GM18873 (cell line): Measurements from ENCODE around the gene CEACAM1.
"Not testable (repeated sequence)": the region's sequence is repeated elsewhere in the genome, so short reads cannot be mapped to it uniquely, and the experiment has no call there.

Experiments
- ATAC-seq: cut with Tn5 transposase; IDR thresholded peaks from one replicate; pipeline ENCODE4 v1.9.1; 2021; ENCODE audit warnings: mild to moderate bottlenecking, moderate library complexity, moderate number of reproducible peaks; ENCODE audit not compliant: unreplicated experiment, low FRiP score

CEACAM1 gene

GRCh38 chr19:42477933-42478332, 50.3 kb downstream of the CEACAM1 start:
- ATAC-seq: no peak

DNA sequence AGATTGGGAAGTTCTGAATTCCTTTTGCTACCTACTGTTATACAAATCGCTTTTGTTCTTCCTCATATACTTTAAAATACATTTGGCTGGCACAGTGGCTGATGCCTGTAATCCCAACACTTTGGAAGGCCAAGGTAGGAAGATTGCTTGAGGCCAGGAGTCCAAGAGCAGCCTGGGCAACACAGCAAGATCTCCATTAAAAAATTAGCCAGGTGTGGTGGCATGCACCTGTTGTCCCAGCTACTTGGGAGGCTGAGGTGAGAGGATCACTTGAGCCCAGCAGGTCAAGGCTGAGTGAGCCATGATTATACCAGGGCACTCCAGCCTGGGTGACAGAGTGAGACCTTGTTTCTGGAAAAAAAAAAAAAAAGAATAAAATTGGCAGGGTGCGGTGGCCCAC, 51.2 kb downstream of the CEACAM1 start:
- ATAC-seq: no peak

DNA sequence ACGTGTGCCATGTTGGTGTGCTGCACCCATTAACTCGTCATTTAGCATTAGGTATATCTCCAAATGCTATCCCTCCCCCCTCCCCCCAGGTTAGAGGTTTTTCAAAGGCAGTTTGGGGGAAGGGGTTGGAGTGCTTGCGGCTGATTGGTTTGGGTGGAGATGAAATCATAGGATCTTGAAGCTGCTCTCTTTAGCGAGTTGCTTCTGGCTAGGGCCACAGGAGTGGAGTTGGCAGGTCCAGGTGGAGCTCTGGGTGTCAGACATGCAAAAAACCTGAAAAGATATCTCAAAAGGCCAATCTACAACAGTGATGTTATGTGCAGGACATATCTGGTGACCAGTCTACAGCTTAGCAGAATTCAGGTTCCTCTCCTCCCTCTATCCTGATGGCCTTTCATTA, 52.9 kb downstream of the CEACAM1 start:
- ATAC-seq: no peak

DNA sequence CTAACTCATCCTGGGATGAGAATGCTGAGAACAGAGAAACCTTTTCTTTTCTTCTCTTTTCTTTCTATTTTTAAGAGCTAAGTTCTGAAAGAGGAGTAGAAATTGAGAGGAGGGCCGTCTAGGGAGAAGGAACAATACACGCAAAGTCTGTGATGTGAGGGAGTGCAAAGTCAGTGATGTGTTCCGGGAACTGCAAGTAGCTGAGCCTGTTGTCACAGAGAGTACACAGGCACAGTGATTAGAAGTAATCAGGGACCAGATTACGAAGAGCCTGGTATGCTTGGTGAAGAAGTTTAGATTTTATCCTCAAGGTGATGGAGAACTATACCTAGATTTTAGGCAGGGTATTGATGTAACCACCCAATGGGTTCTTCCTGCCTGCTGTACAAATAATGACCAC, 53.5 kb downstream of the CEACAM1 start:
- ATAC-seq: no peak

- ATAC-seq: no peak
These were observed 54.6 kb downstream of the CEACAM1 start for GRCh38 chr19:42473686-42474085.

DNA sequence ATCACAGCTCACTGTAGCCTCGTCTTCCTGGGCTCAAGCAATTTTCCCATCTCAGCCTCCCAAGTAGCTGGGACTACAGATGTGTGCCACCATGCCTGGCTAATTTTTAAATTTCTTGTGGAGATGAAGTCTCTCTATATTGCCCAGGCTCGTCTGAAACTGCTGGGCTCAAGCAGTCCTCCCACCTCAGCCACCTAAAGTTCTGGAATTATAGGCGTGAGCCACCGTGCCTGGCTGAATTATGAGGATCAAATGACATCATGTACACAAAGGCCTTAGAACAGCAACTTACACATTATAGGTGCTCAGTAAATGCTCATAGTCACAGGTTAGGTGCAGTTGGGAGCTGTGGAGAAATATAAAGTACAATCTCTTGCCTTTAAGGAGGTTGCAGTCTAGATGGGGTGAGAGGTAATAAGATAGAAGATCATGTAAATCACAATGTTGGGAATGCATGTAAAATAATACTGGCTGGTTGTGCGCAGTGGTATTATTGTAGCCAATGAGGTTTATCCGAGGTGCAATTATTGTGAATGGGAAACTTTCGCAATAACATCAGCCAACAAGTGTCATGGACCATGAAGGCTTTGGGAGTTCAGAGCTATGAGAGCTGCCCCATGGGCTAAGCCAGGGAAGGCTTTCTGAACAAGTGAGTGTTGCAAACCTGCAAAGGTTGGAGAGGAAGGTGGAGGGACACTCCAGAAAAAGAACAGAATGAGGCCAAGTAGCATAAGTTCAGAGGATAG, 55.7 kb downstream of the CEACAM1 start:
- ATAC-seq: no peak

DNA sequence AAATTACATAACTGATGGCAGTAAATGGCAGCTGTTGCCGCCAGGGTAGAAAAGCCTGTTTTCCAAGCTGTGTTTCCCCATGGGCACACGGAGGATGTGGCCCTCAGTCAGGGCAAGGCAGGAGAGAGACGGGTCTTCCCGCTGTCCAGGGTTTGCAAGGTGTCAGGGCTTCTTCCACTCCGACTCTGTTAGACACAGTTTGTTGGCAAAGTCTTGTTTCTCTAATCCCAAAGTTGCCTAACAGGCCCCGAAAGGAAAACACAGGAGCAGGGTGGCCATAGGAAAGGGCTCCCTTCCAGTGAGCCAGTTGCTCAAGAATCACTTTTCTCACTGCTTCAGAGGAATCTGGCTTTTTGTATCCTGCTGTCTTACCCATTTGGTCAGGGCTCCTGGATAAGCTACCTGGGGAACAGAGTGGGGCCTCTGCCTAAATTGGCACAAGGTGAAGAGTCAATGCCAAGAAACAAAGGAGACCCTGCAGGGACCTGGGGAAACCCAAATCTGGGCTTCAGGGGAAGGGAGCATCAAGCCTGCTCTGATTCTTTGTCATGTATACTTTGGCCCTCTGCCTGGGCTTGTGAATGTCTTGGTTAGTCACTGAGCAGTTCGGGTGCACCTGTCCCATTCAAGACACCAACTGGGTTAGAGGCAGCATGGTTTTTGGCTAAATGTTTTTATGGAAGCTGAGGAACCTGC, 56.6 kb downstream of the CEACAM1 start:
- ATAC-seq: no peak

DNA sequence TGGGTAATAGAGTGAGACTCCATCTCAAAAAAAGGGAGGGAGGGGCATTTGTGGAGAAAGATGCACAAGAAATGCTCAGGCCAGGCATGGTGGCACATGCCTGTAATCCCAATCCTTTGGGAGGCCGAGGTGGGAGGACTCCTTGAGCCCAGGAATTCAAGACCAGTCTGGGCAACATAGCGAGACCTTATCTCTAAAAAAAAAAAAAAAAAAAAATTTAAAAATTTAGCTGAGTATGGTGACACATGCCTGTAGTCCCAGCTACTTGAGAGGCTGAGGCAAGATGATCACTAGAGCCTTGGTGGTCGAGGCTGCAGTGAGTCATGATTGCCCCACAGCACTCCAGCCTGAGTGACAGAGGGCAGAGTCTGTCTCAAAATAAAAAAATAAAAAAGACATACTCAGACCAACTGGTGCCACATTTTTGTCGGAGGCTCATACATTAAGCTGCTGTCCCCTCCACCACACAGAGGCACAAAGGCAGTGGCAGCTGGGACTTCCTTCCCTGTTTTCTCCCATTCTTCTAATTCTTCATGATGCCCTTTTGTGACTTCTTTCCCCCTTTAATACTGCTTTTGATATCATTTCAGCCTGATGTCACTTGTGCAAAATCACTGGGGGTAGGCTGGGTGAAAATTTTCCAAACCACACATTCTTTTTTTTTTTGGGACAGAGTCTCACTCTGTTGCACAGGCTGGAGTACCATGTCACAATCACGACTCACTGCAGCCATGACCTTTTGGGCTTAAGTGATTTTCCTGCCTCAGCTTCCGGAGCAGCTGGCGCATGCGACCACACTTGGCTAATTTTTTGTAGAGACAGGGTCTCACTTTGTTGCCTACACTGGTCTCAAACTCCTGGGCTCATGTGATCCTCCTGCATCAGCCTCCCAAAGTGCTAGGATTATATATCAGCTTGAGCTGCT, 58.7 kb downstream of the CEACAM1 start:
- ATAC-seq: no peak

DNA sequence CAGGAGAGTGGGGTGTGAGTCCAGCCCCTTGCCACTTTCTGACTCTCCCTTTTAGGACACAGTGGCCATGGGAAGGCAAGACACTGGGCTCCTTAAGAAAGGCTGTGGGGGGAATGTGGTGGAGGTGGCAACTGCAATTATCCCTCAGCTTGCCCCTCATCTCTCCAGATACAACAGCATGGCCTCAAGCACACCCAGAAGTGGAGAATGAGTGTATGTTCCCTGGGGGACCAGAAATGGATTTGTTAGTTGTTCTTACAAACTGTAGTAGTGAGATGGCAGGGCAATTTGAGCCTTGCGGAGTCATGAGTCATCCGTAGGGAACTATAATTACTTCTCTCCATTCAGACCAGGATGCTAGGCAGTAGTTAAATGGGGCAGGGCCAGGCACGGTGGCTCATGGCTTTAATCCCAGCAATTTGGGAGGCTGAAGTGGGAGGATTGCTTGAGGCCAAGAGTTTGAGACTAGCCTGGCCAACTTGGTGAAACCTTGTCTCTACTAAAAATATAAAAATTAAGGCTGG, 59.9 kb downstream of the CEACAM1 start:
- ATAC-seq: no peak

GRCh38 chr19:42467183-42467760, 61.0 kb downstream of the CEACAM1 start:
- ATAC-seq: no peak

DNA sequence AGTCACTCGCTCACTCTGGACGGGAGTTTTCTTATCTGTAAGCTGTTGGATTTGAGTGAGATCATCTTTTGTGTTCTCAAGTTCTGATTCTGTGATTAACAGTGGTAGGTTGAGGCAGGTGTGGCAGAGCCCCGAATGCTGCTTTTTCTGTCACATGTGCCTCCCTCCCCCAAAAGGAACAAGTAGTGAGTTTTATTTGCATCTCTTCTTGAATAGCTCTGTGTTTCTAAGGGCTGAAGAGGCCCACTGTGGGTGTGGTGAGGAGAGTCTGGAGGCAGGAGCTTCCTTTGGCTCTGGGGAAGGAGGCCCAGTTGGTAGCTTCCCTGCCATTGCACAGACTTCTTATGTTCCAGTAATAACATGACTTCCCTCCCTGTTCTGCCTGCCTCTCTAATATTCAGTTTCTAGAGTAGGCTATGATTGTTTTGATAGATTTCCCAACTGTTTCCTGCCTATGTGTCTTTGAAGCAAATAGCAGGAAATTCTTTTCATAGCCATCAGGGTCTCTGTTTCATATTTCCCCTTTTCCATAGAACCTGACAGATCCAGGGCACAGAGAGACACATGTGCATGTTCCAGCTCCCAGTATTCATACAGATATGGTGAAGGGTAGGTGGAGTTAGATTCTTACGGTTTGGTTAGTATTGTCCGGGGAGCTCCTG, 61.6 kb downstream of the CEACAM1 start:
- ATAC-seq: no peak

- ATAC-seq: no peak
These were observed 62.4 kb downstream of the CEACAM1 start for GRCh38 chr19:42465827-42466280.

- ATAC-seq: no peak
These were observed 66.5 kb downstream of the CEACAM1 start for GRCh38 chr19:42461700-42462324.

GRCh38 chr19:42461231-42461630, 67.0 kb downstream of the CEACAM1 start:
- not testable (repeated sequence) for ATAC-seq

DNA sequence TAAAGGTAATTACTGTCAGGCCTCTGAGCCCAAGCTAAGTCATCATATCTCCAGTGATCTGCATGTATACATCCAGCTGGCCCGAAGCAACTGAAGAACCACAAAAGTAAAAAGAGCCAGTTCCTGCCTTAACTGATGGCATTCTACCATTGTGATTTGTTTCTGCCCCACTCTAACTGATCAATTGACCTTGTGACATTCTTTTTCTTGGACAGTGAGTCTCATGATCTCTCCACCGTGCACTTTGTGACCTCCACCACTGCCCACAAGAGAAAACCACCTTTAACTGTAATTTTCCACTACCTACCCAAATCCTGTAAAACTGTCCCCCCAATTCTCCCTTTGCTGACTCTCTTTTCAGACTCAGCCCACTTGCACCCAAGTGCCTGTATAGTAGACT, 68.4 kb downstream of the CEACAM1 start:
- ATAC-seq: no peak
